ENCODE results near the gene CMSS1. TPM values are rescaled to one million over a fixed set of nuclear protein-coding genes. Genes with fewer than 3 reads are reported as not detected.

Gene CMSS1
- total and polyA plus RNA-seq, 8 donors = 2.7 to 33.3 (median 22.1) TPM

- intact Hi-C loops (cut with DNase I; ENCODE audit: low total_unique reads) = no loop called here
- Histone ChIP-seq H3K9me3 (no peaks in the 10 kb centered on the region), H3K27me3 (no peaks in the 10 kb centered on the region), H3K36me3 (no peaks in the 10 kb centered on the region), H3K4me3 (no peak overlapping the region), H3K4me1 (no peaks in the 10 kb centered on the region), H3K27ac (no peak overlapping the region)
- no peak for TF ChIP-seq POLR2AphosphoS5 (IDR thresholded peaks at IDR 0.05)
- TF ChIP-seq POLR2A (IDR thresholded peaks at IDR 0.05) = no peak
- TF ChIP-seq EP300 (IDR thresholded peaks at IDR 0.05) = no peak
- TF ChIP-seq CTCF (IDR thresholded peaks at IDR 0.05) = no peak
- DNase-seq = no peak
- 83 to 93% (median 90%) methylated on average over 4 of the region's 4 CpGs for WGBS, 5 donors
Observed at GRCh38 chr3:100117093-100117492, 299.4 kb downstream of the CMSS1 start.

- H3K36me3 ChIP-seq = no peaks in the 10 kb centered on the region
- no peak for TF ChIP-seq POLR2AphosphoS5 (IDR thresholded peaks at IDR 0.05)
- TF ChIP-seq EP300 (IDR thresholded peaks at IDR 0.05) = no peak
- no peak for TF ChIP-seq POLR2A (IDR thresholded peaks at IDR 0.05)
- TF ChIP-seq CTCF (IDR thresholded peaks at IDR 0.05) = no peak
- H3K27me3 ChIP-seq = no peaks in the 10 kb centered on the region
- intact Hi-C loops (cut with DNase I; ENCODE audit: low total_unique reads) = no loop called here
- DNase-seq = no peak
- 7 to 79% (median 43%) methylated on average over 1 of the region's 1 CpG for WGBS, 5 donors
- H3K4me1 ChIP-seq = no peaks in the 10 kb centered on the region
- no peak overlapping the region for H3K27ac ChIP-seq
- no peak overlapping the region for H3K4me3 ChIP-seq
- no peaks in the 10 kb centered on the region for H3K9me3 ChIP-seq
Observed at GRCh38 chr3:100120012-100120411, 302.4 kb downstream of the CMSS1 start.

GRCh38 chr3:100120693-100121092 lies 303.0 kb downstream of the CMSS1 start:
- Histone ChIP-seq H3K36me3 (no peaks in the 10 kb centered on the region), H3K27me3 (no peaks in the 10 kb centered on the region), H3K4me3 (no peak overlapping the region), H3K4me1 (no peaks in the 10 kb centered on the region), H3K9me3 (no peaks in the 10 kb centered on the region), H3K27ac (no peak overlapping the region)
- TF ChIP-seq POLR2AphosphoS5 (IDR thresholded peaks at IDR 0.05) (no peak), CTCF (IDR thresholded peaks at IDR 0.05) (no peak), EP300 (IDR thresholded peaks at IDR 0.05) (no peak), POLR2A (IDR thresholded peaks at IDR 0.05) (no peak)
- no peak for DNase-seq
- 95 to 99% (median 97%) methylated on average over 5 of the region's 5 CpGs for WGBS, 5 donors
- intact Hi-C loops (cut with DNase I; ENCODE audit: low total_unique reads) = no loop called here

- no peaks in the 10 kb centered on the region for H3K27me3 ChIP-seq
- H3K9me3 ChIP-seq = no peaks in the 10 kb centered on the region
- WGBS, 5 donors = 92 to 100% (median 98%) methylated on average over 2 of the region's 2 CpGs
- DNase-seq = no peak
- no peak overlapping the region for H3K4me3 ChIP-seq
- TF ChIP-seq EP300 (IDR thresholded peaks at IDR 0.05) (no peak), POLR2AphosphoS5 (IDR thresholded peaks at IDR 0.05) (no peak), POLR2A (IDR thresholded peaks at IDR 0.05) (no peak), CTCF (IDR thresholded peaks at IDR 0.05) (no peak)
- H3K27ac ChIP-seq = no peak overlapping the region
- no peaks in the 10 kb centered on the region for H3K36me3 ChIP-seq
- H3K4me1 ChIP-seq = no peaks in the 10 kb centered on the region
- intact Hi-C loops (cut with DNase I; ENCODE audit: low total_unique reads) = no loop called here
Observed at GRCh38 chr3:100122321-100122720, 304.7 kb downstream of the CMSS1 start.
